ENCODE measurements around the gene AGMO. TPM values are rescaled to one million over a fixed set of nuclear protein-coding genes. Genes with fewer than 3 reads are reported as not detected.

Gene AGMO
- total and polyA plus RNA-seq, 12 donors, result 0.05 to 0.34 (median 0.15) TPM; not detected in 7

DNA sequence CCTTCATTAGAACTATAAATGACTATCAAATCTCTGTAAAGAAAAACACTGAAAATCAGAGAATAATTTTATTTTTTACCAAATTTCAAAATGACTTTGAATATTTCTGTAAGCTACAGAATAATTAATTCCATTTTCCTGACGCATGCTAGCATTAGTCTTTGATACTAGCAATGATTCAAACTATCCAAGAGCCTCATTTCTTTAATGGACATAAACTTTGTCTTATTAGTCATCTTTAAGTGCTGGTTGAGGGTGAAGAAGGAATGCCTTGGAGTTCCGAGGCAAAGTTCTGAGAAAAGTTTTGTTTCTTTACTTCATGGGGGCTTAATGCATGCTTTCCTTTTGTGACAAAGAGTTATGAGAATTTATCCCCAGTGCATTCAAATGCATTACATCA lies 137.3 kb downstream of the AGMO start:
- Histone ChIP-seq H3K36me3 (replicated peaks in 1 of 2) (no peaks in the 10 kb centered on the region), H3K27me3 (no peaks in the 10 kb centered on the region), H3K9me3 (replicated peaks in 1 of 3) (no peaks in the 10 kb centered on the region), H3K4me1 (replicated peaks in 1 of 2) (no peaks in the 10 kb centered on the region), H3K4me3 (no peak overlapping the region), H3K27ac (no peak overlapping the region)
- TF ChIP-seq CTCF (IDR thresholded peaks at IDR 0.05) (no peak), POLR2A (IDR thresholded peaks at IDR 0.05) (no peak)
- intact Hi-C loops (cut with DNase I), result no loop called here
- WGBS, 4 donors, result 58 to 73% (median 66%) methylated on average over 2 of the region's 2 CpGs
- no peak for DNase-seq

- Histone ChIP-seq H3K4me1 (replicated peaks in 1 of 2) (no peaks in the 10 kb centered on the region), H3K9me3 (replicated peaks in 1 of 3) (no peaks in the 10 kb centered on the region), H3K27me3 (no peaks in the 10 kb centered on the region), H3K27ac (no peak overlapping the region), H3K36me3 (replicated peaks in 1 of 2) (no peaks in the 10 kb centered on the region), H3K4me3 (no peak overlapping the region)
- TF ChIP-seq CTCF (IDR thresholded peaks at IDR 0.05) (no peak), POLR2A (IDR thresholded peaks at IDR 0.05) (no peak)
- no peak for DNase-seq
- WGBS, 4 donors, result 64 to 74% (median 69%) methylated on average over 2 of the region's 2 CpGs
- intact Hi-C loops (cut with DNase I), result no loop called here
Measured at GRCh38 chr7:15419596-15419995, 142.2 kb downstream of the AGMO start.

GRCh38 chr7:15418264-15418663 lies 143.6 kb downstream of the AGMO start:
- TF ChIP-seq POLR2A (IDR thresholded peaks at IDR 0.05) (no peak), CTCF (IDR thresholded peaks at IDR 0.05) (no peak)
- WGBS, 4 donors, result 27 to 40% (median 36%) methylated on average over 1 of the region's 1 CpG
- Histone ChIP-seq H3K27ac (no peak overlapping the region), H3K27me3 (no peaks in the 10 kb centered on the region), H3K9me3 (replicated peaks in 1 of 3) (no peaks in the 10 kb centered on the region), H3K36me3 (replicated peaks in 1 of 2) (no peaks in the 10 kb centered on the region), H3K4me3 (no peak overlapping the region), H3K4me1 (replicated peaks in 1 of 2) (no peaks in the 10 kb centered on the region)
- DNase-seq, result no peak
- intact Hi-C loops (cut with DNase I), result no loop called here

GRCh38 chr7:15417341-15417988 lies 144.3 kb downstream of the AGMO start:
- no peaks in the 10 kb centered on the region for H3K27me3 ChIP-seq
- no peaks in the 10 kb centered on the region for H3K9me3 ChIP-seq (replicated peaks in 1 of 3)
- H3K4me3 ChIP-seq, result no peak overlapping the region
- no peaks in the 10 kb centered on the region for H3K36me3 ChIP-seq (replicated peaks in 1 of 2)
- 82 to 92% (median 84%) methylated on average over 5 of the region's 5 CpGs for WGBS, 4 donors
- no peak overlapping the region for H3K27ac ChIP-seq
- H3K4me1 ChIP-seq (replicated peaks in 1 of 2), result no peaks in the 10 kb centered on the region
- DNase-seq, result no peak
- intact Hi-C loops (cut with DNase I), result no loop called here
- no peak for TF ChIP-seq CTCF (IDR thresholded peaks at IDR 0.05)
- TF ChIP-seq POLR2A (IDR thresholded peaks at IDR 0.05), result no peak
